Activated T-helper 1 cell treated with anti-CD3 and anti-CD28 coated beads, Interleukin-2, amount 50 U/mL, for 16 hours (primary cell): Measurements from ENCODE around the gene MVB12B.

Experiments used
- DNase-seq, 2 donors: peaks; one replicate each; pipeline ENCODE4 v3.0.0-alpha.2; 2020; ENCODE audit warnings: low read depth in 1 of 2, low spot score in 1 of 2

Gene MVB12B

DNA sequence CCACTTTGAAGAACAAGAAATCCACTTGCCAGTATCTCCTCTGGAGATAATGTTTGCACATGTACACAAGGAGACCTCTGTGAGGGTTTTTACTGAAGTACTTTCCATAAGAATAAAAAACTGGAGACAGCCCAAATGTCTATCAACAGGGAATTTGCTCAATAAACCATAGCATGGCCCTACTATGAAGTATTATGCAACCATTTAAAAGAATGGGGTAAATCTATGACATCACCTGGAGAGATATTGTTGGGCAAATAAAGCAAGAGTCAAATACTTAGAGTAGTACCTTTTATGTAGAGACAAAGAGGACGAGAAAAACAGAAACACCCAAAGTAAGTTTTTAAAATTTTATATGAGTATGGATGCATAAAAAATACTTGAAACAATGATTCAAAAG, 23.9 kb upstream of the MVB12B start:
- no peak for DNase-seq

- DNase-seq, result no peak
Observed at GRCh38 chr9:126303488-126303887, 23.1 kb upstream of the MVB12B start.

DNA sequence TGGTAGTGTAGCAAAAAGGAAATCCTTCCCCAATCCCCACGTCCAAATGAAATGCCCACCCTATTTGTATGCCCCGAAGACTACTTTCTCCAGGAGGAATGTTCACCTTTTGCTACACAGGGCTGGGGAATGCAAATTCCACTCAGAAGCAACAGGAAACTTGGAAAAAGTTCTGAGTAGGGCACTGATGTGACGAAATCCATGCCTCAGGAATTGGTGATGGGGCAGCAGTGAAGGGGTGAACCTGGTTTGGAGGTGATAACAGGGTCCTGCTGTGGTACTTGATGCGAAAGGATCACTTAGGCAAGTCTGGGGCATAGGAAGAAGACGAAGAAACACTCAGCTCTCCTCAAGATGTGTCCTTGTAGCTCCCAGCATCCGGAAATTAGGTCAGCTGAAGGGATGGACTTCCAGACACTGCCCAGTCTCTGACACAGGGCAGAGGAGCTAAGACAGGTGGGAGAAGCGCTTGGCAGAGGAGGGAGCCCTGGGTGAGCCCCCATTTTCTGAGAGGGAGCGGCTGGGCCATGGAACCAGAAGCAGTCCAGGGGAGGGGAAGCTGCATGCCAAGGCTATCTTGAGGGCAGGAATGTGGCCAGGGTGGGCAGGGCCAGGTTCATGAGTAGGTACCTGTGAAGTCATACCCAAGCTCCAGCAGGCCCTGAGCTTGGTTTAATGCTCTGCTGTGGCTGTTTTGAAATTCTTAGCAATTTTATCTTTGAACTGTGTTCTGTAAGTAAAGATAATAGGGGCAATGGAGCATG, 22.2 kb upstream of the MVB12B start:
- no peak for DNase-seq

GRCh38 chr9:126304971-126305320, 21.7 kb upstream of the MVB12B start:
- DNase-seq, result no peak

GRCh38 chr9:126306071-126306647, 20.5 kb upstream of the MVB12B start:
- no peak for DNase-seq

DNA sequence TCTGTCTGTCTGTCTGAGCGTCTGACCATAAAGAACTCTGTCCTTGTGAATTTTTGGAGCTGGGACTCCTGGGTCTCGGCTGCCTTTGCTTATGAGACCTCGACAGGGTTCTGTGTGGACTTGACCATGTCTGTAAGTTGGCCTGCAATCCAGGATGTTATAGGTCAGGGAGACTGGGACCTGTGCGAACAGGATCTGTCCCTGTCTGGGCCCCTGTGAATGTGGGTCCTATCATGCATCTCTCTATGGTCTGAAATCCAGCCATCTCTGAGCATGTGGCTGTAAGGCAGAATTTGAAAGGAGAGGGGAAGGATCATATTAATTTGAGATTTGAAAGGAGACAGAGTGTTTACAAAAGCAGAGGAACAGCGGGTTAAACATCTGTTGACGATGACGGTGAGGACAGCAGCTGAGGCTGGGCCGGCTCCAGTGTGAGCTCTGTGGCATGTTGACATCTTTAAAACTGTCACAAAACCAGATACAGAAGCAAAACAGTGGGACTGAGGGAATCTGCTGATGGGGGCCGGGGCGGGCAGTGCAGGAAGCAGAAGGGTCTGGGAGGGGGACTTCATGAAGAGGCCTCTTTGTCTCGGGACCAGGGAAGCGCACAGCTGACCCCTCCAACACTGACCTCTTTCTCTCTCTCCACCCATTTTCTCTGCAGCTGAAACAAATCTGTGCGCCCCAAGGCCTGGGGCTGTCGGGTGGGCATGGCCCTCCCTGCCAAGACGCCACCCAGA, 19.1 kb upstream of the MVB12B start:
- DNase-seq, result no peak

DNA sequence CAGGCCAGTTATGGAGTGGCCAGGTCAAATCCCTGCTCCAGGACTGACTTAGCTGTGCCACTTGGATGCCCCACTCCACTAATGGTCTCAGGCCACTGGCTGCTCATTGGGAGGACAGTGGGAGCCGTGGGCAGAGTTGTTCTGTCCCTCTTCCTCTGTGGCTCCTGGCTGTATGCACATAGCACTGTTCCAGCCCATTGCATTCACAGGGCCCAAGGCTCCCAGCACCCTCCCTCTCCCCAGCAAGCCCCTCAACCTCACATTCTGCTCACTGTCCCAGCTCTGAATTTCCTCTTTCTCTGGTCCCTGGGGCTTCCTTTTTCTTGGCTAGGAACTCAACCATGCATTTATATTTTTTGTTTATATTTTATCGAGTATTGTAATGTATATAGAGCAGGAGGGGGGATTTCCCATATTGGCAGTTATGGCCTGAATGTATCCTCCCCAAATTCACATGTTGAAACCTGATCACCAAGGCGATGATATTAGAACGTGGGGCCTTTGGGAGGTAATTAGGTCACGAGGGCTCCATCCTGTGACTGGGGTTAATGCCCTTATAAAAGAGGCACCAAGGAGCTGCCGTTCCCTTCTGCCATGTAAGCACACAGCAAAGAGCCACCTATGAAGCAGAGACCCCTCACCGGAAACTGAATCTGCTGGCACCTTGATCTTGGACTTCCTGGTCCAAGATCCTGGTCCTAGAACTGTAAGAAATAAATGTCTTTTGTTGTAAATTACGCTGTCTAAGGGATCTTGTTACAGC, 17.0 kb upstream of the MVB12B start:
- DNase-seq, result no peak

GRCh38 chr9:126312584-126313551, 13.8 kb upstream of the MVB12B start:
- DNase-seq, result no peak

DNA sequence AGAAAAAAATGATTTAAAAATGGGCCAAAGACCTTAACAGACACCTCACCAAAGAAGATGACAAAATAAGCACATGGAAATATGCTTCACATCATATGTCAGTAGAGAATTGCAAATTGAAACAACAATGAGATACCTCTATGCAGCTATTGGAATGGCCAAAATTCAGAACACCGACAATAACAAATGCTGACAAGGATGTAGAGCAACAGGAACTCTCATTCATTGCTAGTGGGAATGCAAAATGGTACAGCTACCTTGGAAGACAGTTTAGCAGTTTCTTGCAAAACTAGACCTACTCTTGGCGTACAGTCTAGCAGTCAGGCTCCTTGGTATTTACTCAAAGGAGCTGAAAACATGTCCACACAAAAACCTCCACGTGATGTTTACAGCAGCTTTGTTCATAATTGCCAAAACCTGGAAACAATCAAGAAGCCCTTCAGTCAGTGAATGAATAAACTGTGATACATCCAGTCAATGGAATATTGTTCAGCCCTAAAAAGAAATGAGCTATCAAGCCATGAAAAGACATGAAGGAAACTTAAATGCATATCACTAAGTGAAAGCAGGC, 10.5 kb upstream of the MVB12B start:
- no peak for DNase-seq

DNA sequence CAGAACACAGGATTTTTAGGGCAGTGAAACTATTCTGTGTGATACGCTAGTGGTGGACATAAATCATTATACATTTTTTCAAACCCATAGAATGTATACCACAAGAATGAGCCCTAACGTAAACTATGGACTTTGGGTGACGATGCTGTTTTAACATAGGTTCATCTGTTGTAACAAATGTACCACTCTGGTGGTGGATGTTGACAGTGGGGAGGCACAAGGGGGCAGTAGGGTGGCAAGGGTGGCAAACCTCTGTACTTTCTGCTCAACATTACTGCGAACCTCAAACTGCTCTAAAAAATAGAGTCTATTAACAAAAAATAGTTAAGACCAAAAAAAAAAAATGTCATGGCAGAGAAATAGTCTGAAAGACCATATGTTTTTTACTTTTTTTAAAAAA, 9.1 kb upstream of the MVB12B start:
- no peak for DNase-seq

DNA sequence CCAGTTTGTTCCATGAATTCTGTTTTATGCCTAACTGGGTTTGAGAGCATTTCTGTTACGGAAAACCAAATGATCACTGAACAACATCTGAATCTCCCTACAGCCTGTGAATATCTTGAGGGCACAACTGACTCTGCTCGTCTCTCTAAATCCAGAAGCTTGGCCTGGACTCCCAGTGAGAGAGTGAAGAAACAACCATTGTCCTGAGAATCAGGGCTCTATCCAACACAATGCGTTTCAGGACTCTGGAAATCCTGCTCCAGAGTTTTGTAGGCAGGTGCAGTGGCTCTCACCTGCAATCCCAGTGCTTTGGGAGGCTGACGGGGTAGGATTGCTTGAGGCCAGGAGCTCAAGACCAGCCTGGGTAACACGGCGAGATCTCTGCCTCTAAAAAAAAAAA, 7.8 kb upstream of the MVB12B start:
- no peak for DNase-seq

- DNase-seq, result no peak
Observed at GRCh38 chr9:126319671-126320070, 7.0 kb upstream of the MVB12B start.

DNA sequence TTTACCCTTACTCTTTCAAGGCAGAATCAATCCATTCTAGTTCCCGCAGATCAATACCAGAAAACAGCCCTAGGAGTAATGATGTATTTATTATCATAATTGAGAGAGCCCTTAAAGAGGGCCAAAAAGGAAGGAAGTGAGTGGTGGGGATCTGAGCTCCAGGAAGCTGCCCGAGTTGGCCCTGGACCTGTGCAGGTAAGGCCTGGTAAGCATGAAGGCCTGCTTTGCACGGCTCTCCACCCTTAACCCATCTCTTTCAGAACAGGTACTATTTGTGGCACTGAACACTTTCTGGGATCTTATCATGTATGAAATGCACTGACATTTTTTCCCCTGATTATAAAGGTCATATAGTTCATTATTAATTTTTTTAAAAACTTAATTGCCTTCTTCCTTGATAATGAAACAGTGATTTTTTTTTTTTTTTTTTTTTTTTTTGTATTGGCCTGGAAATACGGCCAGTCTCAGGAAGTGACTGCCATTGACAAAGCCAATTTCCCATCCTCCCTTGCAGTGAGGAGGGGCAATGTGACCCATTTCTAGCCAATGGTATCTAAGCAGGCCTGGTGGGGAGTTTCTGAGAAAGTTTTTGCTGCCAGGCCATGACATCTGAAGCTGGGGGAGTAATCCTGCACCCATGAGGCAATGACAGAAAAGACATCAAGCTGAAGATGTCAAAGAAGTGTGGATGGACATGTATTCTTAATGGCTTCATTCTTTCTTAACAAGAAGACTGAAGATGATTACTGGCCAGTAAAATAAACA, 6.3 kb upstream of the MVB12B start:
- DNase-seq, result no peak

DNA sequence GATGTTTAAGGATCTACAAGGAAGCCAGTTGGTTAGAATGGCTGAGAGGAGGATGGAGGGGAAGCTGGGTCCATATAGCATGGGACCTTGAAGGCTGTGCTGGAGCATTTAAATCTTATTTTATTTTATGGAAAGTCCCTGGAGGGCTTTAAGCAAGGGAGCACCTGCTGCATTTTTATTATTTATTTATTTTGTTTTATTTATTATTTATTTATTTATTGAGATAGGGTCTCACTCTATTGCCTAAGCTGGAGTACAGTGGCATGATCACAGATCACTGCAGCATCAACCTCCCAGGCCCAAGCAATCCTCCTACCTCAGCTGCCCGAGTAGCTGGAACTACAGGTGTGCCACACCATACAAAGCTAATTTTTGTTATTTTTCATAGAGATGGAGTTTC, 4.9 kb upstream of the MVB12B start:
- no peak for DNase-seq

DNA sequence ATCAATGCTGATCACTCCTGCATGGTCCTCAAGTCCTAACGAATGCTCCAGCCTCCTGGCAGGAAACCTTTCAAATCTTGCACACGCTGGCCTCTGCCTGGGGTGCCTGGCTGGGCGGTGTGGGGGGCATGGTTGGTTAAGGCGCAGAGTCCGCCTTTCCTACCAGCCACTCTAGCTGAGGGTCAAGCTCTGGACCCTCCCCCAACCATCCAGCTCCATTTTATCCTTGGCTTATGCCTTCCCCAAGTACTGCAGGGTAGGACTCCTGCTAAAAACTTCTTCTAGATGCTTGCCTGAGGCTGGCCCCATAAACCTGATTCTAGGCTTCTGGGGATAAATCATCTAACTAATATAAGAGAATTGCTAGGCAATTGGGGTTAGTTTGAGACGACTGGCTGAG, 808 bp upstream of the MVB12B start:
- no peak for DNase-seq

GRCh38 chr9:126327006-126327713, 531 bp downstream of the MVB12B start:
- DNase-seq, result no peak

DNA sequence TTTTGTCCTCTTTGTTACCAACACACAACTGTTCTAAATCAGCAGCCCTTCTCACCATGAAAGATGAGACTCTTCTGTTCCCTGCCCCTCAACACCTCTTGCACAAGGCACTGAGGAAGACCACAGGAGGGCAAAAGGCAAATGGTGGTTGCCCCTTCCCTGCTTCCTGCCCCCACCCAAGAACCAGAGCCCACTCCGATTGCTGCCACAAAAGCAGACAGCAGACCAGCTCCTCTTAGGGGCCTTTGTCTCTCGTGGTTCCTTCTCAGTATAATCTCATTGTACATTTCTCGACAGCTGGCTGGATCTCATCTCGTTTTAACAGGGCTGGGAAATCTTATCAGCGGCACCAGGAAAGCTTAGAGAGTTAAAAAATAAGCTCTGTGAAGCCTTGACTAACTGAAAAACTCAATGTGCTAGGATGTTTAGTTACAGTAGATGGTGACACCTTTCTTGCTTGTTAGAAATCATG, 1.1 kb downstream of the MVB12B start:
- no peak for DNase-seq

DNA sequence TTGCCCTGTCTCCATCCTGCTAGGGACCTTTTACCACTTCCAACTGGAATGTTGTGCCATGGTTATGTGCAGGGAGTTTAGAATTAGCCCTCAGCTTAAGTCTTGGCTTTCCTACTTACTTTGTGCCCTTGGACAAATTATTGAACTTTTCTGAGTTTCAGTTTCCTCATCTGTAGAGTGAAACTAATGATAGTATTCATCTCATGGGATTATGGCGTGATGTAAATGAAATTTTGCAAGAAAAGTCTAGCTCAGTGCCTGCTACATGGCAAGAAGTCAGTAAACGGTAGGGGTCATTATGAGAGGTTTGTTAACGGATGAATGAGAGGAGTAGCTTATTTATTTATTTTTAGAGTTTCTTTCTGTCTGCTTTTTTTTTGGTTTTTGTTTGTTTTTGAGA, 1.8 kb downstream of the MVB12B start:
- DNase-seq, result no peak
